Neuron (in vitro differentiated cells): ENCODE results near the gene STIP1.

Experiments
- H2AFZ ChIP-seq: one replicate; pipeline ENCODE4 v1.6.1; 2013; ENCODE audit warnings: low read depth, mild to moderate bottlenecking, inconsistent platforms, low read length, moderate library complexity
- H3K27me3 ChIP-seq: one replicate; pipeline ENCODE4 v1.6.1; 2013; ENCODE audit warnings: low read length; ENCODE audit not compliant: insufficient read depth
- H3K36me3 ChIP-seq: one replicate; pipeline ENCODE4 v1.6.1; 2013; ENCODE audit warnings: low read length; ENCODE audit not compliant: insufficient read depth
- H3K4me1 ChIP-seq: one replicate; pipeline ENCODE4 v1.6.1; 2013; ENCODE audit warnings: low read length; ENCODE audit not compliant: insufficient read depth
- H3K4me3 ChIP-seq: 2 replicates; pipeline ENCODE4 v1.5.1; 2013; ENCODE audit warnings: mild to moderate bottlenecking, low read length, moderate library complexity
- H3K9me3 ChIP-seq: one replicate; pipeline ENCODE4 v1.6.1; 2013; ENCODE audit warnings: low read length

Gene STIP1

DNA sequence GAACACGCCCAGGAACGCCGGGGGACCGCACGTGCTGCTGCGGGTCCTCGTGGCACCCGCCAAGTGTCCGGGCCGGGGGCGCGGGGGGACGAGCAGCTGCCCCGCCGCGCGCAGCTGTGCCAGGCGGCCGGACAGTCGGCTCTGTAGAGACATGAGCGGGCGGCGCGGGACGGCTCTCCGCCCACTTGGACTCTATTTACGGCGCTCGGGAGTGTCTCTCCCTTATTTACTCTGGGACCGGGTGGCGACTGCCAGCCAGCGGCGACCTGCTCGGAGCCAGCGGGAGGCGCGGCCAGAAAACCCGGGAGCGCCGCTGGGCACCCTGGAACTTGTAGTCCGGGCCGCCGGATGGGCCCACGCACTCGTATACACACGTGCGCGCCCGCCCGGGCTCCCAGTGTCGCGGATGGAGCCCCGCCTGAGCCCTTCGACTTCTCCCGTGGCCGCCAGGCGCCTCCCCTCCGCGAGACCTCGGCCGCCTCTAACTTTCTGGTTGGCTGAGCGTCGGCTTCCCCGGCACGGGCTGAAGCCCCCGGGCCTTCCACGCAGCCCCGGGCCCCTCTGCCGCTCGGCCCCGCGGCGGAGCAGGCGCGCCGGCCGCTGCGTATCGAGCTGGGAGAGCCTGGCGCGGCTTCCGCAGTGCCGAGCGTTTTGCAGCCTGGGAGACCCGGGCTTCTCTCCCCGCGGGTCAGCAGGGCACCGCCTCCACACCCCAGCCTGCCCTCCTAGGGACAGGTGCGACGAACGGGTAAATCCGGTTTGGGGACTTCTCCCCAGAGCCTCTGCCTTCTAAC, 19.9 kb upstream of the STIP1 start, which contains the start of gene MACROD1:
MACROD1 (minus strand) TSS at position 272 of the 794 bp plus-strand sequence; CDS start at position 153, 119 bp downstream.
- Histone ChIP-seq H3K36me3 (no peaks in the 10 kb centered on the region), H3K4me1 (peaks cover 3% of the 10 kb centered on the region), H3K9me3 (no peaks in the 10 kb centered on the region), H2AFZ (peak within 1 kb of the TSS; percentile 87), H3K27me3 (no peaks in the 10 kb centered on the region), H3K4me3 (peak within 1 kb of the TSS; percentile 81)

DNA sequence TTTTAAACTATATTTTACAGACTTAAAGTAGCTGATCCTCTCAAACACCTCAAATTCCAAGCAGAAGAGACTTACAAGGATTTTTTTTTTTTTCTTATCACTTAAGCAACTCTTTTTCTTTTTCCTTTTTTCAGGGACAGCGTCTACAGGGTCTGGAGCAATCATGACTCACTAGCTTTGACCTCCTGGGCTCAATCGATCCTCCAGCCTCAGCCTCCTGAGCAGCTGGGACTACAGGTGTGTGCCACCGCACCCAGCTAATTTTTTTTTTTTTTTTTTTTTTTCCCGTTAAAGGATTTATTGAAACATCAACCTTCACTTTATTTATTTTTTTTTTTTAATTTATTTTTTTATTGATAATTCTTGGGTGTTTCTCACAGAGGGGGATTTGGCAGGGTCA, 15.6 kb upstream of the STIP1 start:
- H2AFZ ChIP-seq, result no peak overlapping the region
- no peaks in the 10 kb centered on the region for H3K36me3 ChIP-seq
- H3K27me3 ChIP-seq, result no peaks in the 10 kb centered on the region
- H3K4me3 ChIP-seq, result no peak overlapping the region
- peaks cover 3% of the 10 kb centered on the region for H3K9me3 ChIP-seq
- H3K4me1 ChIP-seq, result no peaks in the 10 kb centered on the region

DNA sequence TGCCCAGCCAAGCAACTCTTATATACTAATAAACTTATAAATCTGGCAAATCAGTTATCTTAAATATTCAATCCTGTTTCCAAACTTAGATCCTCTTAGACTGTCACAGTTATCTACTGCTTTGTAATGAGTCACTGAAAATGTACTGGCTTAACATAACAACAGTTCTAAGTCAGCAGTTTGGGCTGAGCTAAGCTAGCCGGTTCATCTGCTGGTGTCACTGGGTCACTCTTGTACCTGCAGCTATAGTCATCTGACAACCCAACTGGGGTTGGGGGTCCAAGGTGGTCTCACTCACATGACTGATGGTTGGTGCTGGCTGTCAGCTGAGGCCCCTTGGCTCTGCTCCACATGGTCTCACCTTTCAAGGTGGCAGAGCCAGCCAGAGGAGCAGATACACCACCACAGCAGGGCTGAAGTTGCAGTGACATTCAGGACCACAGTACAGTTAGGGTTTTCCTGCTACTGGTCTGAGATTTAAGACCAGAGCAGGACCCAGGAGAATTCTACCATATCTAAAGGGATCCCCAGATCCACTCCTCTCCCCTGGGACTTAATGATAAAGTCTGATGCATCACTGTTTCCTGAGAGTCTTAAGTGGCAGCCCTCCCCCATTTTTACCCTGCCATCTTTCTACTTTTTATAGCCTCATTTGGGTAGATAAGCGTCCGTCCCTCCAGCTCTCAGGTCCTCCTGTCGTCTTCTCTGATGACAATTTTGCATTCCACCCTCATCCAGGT, 12.2 kb upstream of the STIP1 start:
- Histone ChIP-seq H3K4me3 (no peak overlapping the region), H2AFZ (no peak overlapping the region), H3K36me3 (no peaks in the 10 kb centered on the region), H3K27me3 (no peaks in the 10 kb centered on the region), H3K4me1 (no peaks in the 10 kb centered on the region), H3K9me3 (peaks cover 3% of the 10 kb centered on the region)

DNA sequence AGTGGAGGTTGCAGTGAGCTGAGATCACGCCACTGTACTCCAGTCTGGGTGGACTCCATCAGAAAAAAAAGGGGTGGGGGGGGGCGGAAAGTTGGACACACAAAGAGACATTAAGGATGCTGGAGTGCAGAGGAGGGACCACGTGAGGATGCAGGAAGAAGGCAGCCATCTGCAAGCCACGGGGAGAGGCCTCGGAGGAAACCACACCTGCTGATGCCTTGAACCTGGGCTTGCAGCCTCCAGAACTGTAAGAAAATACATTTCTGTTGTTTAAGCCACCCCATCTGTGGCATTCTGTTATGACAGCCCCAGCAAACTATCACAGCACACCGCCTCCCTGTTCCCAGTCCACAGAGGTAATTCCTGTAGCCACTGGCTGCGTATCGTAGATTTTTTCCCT, 9.2 kb upstream of the STIP1 start:
- peaks cover 3% of the 10 kb centered on the region for H3K9me3 ChIP-seq
- no peaks in the 10 kb centered on the region for H3K27me3 ChIP-seq
- peaks cover 6% of the 10 kb centered on the region for H3K4me1 ChIP-seq
- H3K36me3 ChIP-seq, result no peaks in the 10 kb centered on the region
- no peak overlapping the region for H3K4me3 ChIP-seq
- H2AFZ ChIP-seq, result no peak overlapping the region

- no peaks in the 10 kb centered on the region for H3K27me3 ChIP-seq
- H2AFZ ChIP-seq, result no peak overlapping the region
- H3K36me3 ChIP-seq, result no peaks in the 10 kb centered on the region
- H3K4me1 ChIP-seq, result peaks cover 9% of the 10 kb centered on the region
- peaks cover 3% of the 10 kb centered on the region for H3K9me3 ChIP-seq
- H3K4me3 ChIP-seq, result no peak overlapping the region
Observed at GRCh38 chr11:64178203-64178602, 7.8 kb upstream of the STIP1 start.

DNA sequence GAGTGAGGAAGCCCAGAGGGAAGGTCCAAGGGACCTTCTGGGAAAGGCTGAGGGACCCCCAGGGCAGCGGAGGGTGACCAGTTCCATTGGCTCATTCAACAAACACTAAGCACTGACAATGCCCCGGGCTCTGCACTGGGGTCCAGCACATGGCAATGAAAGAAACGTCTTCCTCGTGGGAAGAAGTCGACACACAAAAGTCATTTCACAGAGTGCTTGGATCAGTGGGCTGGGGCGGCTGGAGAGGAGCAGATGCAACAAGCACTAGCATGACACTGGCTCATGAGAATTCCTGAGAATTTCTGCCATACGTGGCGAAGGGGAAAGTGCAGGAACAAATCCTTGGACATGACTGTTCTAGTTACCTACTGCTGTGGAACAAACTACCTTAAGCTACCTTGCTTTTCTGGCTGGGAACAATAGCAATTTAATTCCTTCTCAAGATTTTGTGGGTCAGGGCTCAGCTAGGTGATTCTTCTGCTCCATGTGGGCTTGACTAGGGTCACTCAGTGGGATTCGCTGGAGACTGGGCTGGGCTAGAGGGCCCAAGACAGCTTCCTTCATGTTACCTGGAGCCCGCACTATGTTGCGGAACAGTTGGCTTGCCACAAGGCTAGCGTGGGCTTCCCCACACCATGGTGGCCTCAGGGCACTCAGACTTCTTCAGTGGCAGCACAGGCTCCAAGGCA, 6.9 kb upstream of the STIP1 start:
- Histone ChIP-seq H3K36me3 (no peaks in the 10 kb centered on the region), H3K9me3 (no peaks in the 10 kb centered on the region), H3K27me3 (no peaks in the 10 kb centered on the region), H2AFZ (no peak overlapping the region), H3K4me1 (peaks cover 9% of the 10 kb centered on the region), H3K4me3 (no peak overlapping the region)

DNA sequence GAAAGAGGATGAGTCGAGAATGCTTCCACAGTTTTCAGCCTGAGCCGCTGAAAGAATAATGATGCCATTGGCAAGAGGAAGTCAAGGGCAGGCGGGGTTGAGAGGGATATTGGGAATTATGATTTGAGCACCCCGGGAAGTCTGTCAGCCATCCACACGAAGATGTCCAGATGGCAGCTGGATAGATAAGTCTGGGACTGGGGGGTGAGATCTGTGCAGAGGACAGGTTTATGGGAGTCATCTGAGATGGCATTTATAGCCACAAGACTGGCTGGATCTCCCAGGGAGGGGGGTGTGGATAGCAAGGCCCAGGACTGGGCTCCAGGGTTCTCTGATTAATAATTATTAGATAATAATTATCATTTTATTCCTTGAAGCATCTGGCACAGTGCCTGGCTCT, 5.1 kb upstream of the STIP1 start:
- Histone ChIP-seq H3K9me3 (no peaks in the 10 kb centered on the region), H3K27me3 (no peaks in the 10 kb centered on the region), H3K36me3 (no peaks in the 10 kb centered on the region), H3K4me3 (no peak overlapping the region), H2AFZ (no peak overlapping the region), H3K4me1 (peaks cover 9% of the 10 kb centered on the region)

DNA sequence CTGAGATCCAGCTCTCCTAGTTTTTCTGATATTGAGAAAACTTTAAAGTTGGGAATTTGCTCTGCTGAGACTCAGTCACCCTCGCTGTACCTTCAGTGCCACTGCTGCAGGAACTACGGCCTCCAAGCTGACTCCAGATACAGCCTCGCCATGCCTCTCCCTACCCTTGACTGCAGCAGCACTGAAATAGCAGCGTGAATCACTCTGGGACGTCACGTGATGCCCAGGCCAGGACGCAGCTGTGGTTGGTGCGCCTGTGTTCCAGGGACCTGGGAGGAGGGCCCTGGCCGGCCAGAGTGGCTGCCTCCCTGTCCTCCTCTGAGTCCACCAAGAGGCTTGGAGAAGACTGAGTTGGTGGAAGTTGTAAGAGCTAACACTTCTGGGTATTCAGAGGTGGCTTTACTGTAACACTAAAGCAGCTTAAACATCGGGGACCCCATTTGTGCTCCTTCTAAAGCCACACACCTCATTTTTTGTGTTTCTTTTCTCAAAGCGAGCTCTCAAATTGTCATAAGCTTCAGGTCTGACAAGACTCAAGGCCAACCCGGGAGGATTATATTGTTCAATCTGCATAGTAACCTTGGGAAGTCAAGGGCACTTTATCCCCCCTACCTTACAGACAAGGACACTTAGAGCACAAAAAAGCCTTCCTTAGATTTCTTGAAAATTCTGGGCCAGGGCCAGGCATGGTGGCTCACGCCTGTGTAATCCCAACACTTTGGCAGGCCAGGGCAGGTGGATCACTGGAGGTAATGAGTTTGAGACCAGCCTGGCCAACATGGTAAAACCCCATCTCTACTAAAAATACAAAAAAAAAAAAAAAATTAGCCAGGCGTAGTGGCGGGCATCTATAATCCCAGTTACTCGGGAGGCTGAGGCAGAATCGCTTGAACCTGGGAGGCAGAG, 4.2 kb upstream of the STIP1 start:
- Histone ChIP-seq H3K36me3 (no peaks in the 10 kb centered on the region), H3K4me3 (peak overlapping the region; percentile 8), H3K27me3 (no peaks in the 10 kb centered on the region), H2AFZ (no peak overlapping the region), H3K9me3 (no peaks in the 10 kb centered on the region), H3K4me1 (peaks cover 9% of the 10 kb centered on the region)

GRCh38 chr11:64183890-64184289, 2.1 kb upstream of the STIP1 start:
- Histone ChIP-seq H3K9me3 (no peaks in the 10 kb centered on the region), H3K36me3 (peaks cover 4% of the 10 kb centered on the region), H3K4me3 (peak overlapping the region; percentile 68)

GRCh38 chr11:64185175-64185692, 737 bp upstream of the STIP1 start:
- Histone ChIP-seq H2AFZ (no peak overlapping the region), H3K36me3 (peaks cover 11% of the 10 kb centered on the region), H3K9me3 (no peaks in the 10 kb centered on the region), H3K27me3 (no peaks in the 10 kb centered on the region), H3K4me1 (peaks cover 12% of the 10 kb centered on the region), H3K4me3 (peak overlapping the region; percentile 68)

More at GRCh38 chr11:64183890-64184289, 2.1 kb upstream of the STIP1 start:
- no peaks in the 10 kb centered on the region for H3K27me3 ChIP-seq
- H3K4me1 ChIP-seq, result peaks cover 9% of the 10 kb centered on the region
- no peak overlapping the region for H2AFZ ChIP-seq

DNA sequence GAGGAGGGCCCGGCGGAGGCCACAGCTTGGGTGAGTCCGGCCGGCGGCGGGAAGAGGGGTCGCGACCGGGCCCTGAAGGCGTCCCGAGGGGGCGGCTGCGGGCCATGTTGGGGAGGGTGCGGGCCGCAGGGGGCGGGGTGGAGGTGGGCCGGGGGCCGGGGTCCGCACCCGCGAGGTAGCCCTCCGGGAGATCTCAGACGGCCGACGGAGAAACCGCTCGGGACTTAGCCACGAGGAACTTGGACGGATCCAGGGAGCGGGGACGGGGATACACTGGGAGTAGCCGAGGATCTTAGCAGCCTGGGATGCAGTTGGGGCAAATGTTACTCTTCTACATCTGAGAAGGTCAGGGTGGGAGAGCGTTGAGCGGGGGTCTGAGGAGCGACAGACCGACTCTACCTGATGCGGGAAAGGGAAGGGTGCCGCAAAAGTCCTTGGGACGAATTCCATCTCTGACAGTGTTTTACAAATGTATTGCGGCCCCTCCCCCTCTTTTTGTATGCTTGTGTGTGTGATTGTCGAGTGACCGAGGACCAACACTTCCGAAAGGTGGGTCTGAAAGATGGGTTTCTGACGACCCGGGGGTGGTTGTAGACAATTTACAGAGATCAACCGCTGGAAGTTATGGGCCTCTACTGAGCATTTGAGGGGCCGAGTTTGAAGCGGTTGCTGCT, 658 bp downstream of the STIP1 start:
- Histone ChIP-seq H3K36me3 (peaks cover 15% of the 10 kb centered on the region), H3K9me3 (no peaks in the 10 kb centered on the region), H2AFZ (no peak overlapping the region), H3K27me3 (no peaks in the 10 kb centered on the region), H3K4me1 (peaks cover 7% of the 10 kb centered on the region), H3K4me3 (no peak overlapping the region)

DNA sequence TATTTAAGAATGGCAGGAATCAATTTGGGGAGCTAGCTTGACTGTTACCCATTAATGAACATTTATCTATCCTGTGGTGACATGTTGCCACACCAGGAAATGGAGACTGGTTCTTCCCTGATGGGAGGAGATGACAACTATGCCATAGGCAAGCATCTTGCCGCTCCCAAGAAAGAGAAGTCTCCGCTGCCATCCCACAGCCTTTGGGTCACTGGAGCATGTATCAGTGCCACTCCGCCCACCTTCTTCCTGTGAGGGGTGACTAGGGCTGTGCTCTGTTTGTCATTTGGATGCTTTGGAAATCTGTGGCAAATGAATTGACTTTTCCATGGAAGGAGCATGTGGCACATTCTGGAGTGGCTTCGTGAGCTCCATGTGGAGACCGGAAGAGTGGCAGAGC, 6.5 kb downstream of the STIP1 start:
- Histone ChIP-seq H3K4me1 (peaks cover 3% of the 10 kb centered on the region), H3K36me3 (peaks cover 67% of the 10 kb centered on the region), H3K4me3 (no peak overlapping the region), H3K9me3 (no peaks in the 10 kb centered on the region), H3K27me3 (no peaks in the 10 kb centered on the region), H2AFZ (no peak overlapping the region)
